B cell (primary cell): ENCODE measurements around the gene PITPNB.

Experiments used
- EZH2 ChIP-seq: IDR thresholded peaks from 2 replicates; pipeline ENCODE4 v1.6.1; 2012; ENCODE audit warnings: borderline replicate concordance, low read depth, mild to moderate bottlenecking, moderate library complexity, low read length; ENCODE audit not compliant: insufficient read depth, poor library complexity, severe bottlenecking
- TF ChIP-seq, protein P1 (sequence below): fragments of 200-600 bp; IDR thresholded peaks from one replicate; pipeline ENCODE4 v1.8.0; 2022; ENCODE audit warnings: antibody characterized with exemption, mild to moderate bottlenecking

DNA sequence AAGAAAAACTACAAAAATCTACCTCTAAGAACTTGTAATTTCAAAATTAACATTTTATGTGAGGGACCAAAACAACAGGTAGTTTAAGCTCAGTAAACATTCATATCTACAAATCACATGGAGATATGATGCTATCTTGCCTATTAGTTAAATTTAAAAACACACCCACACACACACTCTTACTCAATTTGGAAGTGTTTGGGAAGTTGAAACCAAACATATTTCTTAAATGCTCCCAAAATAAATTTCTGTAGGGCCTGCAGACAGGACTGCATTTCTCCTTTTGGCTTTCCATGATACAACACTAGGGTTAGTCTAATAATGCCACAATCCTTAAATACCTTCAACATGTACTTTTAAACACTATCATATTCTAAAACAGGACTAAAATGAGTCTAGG, 7.0 kb downstream of the PITPNB start:
- TF ChIP-seq, protein P1, sequence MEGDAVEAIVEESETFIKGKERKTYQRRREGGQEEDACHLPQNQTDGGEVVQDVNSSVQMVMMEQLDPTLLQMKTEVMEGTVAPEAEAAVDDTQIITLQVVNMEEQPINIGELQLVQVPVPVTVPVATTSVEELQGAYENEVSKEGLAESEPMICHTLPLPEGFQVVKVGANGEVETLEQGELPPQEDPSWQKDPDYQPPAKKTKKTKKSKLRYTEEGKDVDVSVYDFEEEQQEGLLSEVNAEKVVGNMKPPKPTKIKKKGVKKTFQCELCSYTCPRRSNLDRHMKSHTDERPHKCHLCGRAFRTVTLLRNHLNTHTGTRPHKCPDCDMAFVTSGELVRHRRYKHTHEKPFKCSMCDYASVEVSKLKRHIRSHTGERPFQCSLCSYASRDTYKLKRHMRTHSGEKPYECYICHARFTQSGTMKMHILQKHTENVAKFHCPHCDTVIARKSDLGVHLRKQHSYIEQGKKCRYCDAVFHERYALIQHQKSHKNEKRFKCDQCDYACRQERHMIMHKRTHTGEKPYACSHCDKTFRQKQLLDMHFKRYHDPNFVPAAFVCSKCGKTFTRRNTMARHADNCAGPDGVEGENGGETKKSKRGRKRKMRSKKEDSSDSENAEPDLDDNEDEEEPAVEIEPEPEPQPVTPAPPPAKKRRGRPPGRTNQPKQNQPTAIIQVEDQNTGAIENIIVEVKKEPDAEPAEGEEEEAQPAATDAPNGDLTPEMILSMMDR: no peak
- no peak for TF ChIP-seq EZH2
